Mucosa of descending colon (tissue), 3 donors: ENCODE measurements around the gene MYL4. TPM values are rescaled to one million over a fixed set of nuclear protein-coding genes. Genes with fewer than 3 reads are reported as not detected.

ENCODE experiments used
- ATAC-seq: fragments of 200-7000 bp; cut with Tn5 transposase; one replicate; pipeline ENCODE4 v1.9.1; 2020; ENCODE audit warnings: mild to moderate bottlenecking, moderate library complexity
- DNase-seq, 3 donors: peaks; one replicate each; pipeline ENCODE4 v3.0.0-alpha.2; 2020
- H3K36me3 ChIP-seq: fragments of 200-600 bp; one replicate; pipeline ENCODE4 v1.8.0; 2021; ENCODE audit warnings: low read depth, mild to moderate bottlenecking
- H3K4me1 ChIP-seq: fragments of 200-600 bp; one replicate; pipeline ENCODE4 v1.8.0; 2021; ENCODE audit warnings: low read depth, mild to moderate bottlenecking
- H3K4me3 ChIP-seq: fragments of 200-600 bp; one replicate; pipeline ENCODE4 v1.8.0; 2021; ENCODE audit warnings: mild to moderate bottlenecking
- H3K9me3 ChIP-seq: fragments of 200-600 bp; one replicate; pipeline ENCODE4 v1.8.0; 2021; ENCODE audit warnings: mild to moderate bottlenecking
- intact Hi-C, 2 donors: fragments of 100-400 bp; cut with DNase I in 1 of 2; cut with micrococcal nuclease in 1 of 2; formaldehyde crosslinking; loops; one replicate each; pipeline versions ENCODE4 v1.11.0 to v1.11.1; 2022; cut with DNase I, micrococcal nuclease
- total RNA-seq, 3 donors: library from RNA; stranded (reverse); fragmentation: NEBNext Ultra II Directional in 2 of 3; extraction: Animal tissue kit (Norgen Biotek cat#: 25700) in 2 of 3; gene quantifications; one replicate each; pipeline versions ENCODE4 v1.2.1 to v1.2.4, GENCODE V29; 2021 to 2023
- TF ChIP-seq, protein P1 (sequence below): fragments of 200-600 bp; IDR thresholded peaks from one replicate; pipeline ENCODE4 v1.8.0; 2022; ENCODE audit warnings: antibody characterized with exemption, mild to moderate bottlenecking
- donor health status: DM: no; HTN: no; CAD: no; lungs with moderate emphysema.
- donor health status: DM: no; HTN: no; CAD: no.
- donor health status: DM: no; HTN: yes; CAD: no.

Gene MYL4
- total RNA-seq, 3 donors from 2014 or later = 0.49 to 1.4 TPM; not detected in 1

DNA sequence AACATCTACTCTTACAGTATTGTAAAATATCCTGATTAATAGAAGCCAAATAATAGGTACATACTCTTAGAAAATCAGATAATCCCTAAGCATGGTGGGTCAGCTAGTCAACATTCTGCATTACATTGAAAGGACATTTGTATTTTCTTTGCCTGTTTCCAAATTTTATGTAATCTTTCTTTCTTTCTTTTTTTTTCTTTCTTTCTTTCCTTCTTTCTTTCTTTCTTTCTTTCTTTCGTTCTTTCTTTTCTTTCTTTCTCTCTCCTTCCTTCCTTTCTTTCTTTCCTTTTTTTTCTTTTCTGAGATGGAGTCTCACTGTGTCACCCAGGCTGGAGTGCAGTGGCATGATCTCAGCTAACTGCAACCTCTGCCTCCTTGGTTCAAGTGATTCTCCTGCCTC is 63.3 kb downstream of the MYL4 start:
- no peak for DNase-seq
- Histone ChIP-seq H3K4me3 (no peak overlapping the region), H3K4me1 (peaks cover 33% of the 10 kb centered on the region), H3K9me3 (no peaks in the 10 kb centered on the region), H3K36me3 (no peaks in the 10 kb centered on the region)
- TF ChIP-seq, protein P1, sequence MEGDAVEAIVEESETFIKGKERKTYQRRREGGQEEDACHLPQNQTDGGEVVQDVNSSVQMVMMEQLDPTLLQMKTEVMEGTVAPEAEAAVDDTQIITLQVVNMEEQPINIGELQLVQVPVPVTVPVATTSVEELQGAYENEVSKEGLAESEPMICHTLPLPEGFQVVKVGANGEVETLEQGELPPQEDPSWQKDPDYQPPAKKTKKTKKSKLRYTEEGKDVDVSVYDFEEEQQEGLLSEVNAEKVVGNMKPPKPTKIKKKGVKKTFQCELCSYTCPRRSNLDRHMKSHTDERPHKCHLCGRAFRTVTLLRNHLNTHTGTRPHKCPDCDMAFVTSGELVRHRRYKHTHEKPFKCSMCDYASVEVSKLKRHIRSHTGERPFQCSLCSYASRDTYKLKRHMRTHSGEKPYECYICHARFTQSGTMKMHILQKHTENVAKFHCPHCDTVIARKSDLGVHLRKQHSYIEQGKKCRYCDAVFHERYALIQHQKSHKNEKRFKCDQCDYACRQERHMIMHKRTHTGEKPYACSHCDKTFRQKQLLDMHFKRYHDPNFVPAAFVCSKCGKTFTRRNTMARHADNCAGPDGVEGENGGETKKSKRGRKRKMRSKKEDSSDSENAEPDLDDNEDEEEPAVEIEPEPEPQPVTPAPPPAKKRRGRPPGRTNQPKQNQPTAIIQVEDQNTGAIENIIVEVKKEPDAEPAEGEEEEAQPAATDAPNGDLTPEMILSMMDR = no peak
- intact Hi-C loops = no loop called here
- no peak for ATAC-seq

DNA sequence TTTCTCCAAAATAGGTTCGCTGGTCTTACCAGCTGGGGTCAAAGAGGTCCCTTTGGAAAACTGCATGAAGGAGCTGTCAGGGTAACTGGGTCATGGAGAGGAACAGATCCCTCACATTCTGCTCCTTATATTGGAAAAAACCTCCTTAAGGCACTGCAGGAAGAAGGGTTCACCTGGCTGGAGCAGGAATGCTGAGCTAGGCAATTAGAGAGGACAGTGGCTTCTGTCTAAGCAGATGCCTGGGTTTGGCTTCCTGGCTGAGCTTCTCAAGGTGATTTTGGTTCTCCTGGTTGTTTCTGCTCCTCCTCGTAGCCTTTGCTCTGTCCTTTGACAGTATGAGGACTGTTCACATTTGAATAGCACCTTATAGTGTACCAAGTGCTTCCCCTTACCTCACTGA is 64.1 kb downstream of the MYL4 start:
- intact Hi-C loops = no loop called here
- Histone ChIP-seq H3K36me3 (no peaks in the 10 kb centered on the region), H3K4me1 (peaks cover 27% of the 10 kb centered on the region)

More for the DNA sequence above, 64.1 kb downstream of the MYL4 start:
- no peak overlapping the region for H3K4me3 ChIP-seq
- TF ChIP-seq, protein P1 = no peak
- H3K9me3 ChIP-seq = no peaks in the 10 kb centered on the region
- ATAC-seq (no peak), DNase-seq (no peak)

Other genes with a start within 250 kb of the MYL4 start
- gene RPRML, start 230.1 kb upstream of the MYL4 start, total RNA-seq = under 1 TPM in 2 of 3 donors, not detected in 1; 0.26 to 0.44 TPM
- 10 to 100 TPM; 52.0 to 67.5 (median 54.8) TPM for gene CDC27, start 20.1 kb upstream of the MYL4 start, total RNA-seq
- gene ITGB3, start 44.5 kb downstream of the MYL4 start, total RNA-seq = 10 to 100 TPM in 1 of 3 donors, 1 to 10 TPM in 2; 3.9 to 58.4 (median 6.8) TPM
- 10 to 100 TPM in 1 of 3 donors, 1 to 10 TPM in 2; 2.7 to 15.3 (median 4.7) TPM for gene EFCAB13, start 114.6 kb downstream of the MYL4 start, total RNA-seq